Measurements from ENCODE around the gene GANC. TPM values are rescaled to one million over a fixed set of nuclear protein-coding genes. Genes with fewer than 3 reads are reported as not detected.

GANC gene
- total and polyA plus RNA-seq, 8 donors, result 5.2 to 77.6 (median 12.1) TPM

- Histone ChIP-seq H3K4me3 (no peak overlapping the region), H3K9me3 (no peaks in the 10 kb centered on the region), H3K27ac (no peak overlapping the region), H3K36me3 (peaks cover 3 to 78% (median 29%) of the 10 kb centered on the region in 4 donors), H3K27me3 (no peaks in the 10 kb centered on the region), H3K4me1 (no peaks in the 10 kb centered on the region)
- no peak for DNase-seq
- 84 to 91% (median 87%) methylated on average over 2 of the region's 2 CpGs for WGBS, 5 donors
- intact Hi-C loops (cut with DNase I; ENCODE audit: low total_unique reads), result no loop called here
- TF ChIP-seq POLR2A (IDR thresholded peaks at IDR 0.05) (no peak), CTCF (IDR thresholded peaks at IDR 0.05) (no peak), POLR2AphosphoS5 (IDR thresholded peaks at IDR 0.05) (no peak), EP300 (IDR thresholded peaks at IDR 0.05) (no peak)
Observed at GRCh38 chr15:42358141-42358540, 85.1 kb downstream of the GANC start.

- H3K4me1 ChIP-seq, result no peaks in the 10 kb centered on the region
- intact Hi-C loops (cut with DNase I; ENCODE audit: low total_unique reads), result no loop called here
Observed at GRCh38 chr15:42359249-42359648, 86.2 kb downstream of the GANC start, which contains the start of gene CAPN3. Gene CAPN3, plus strand, starts transcription at chr15:42359501. Its CDS starts 305 bp downstream, at chr15:42359806.

GRCh38 chr15:42359985-42360384 is 87.0 kb downstream of the GANC start:
- no peaks in the 10 kb centered on the region for H3K27me3 ChIP-seq

More at GRCh38 chr15:42359249-42359648, 86.2 kb downstream of the GANC start, which contains the start of gene CAPN3:
- H3K27me3 ChIP-seq, result no peaks in the 10 kb centered on the region
- no peaks in the 10 kb centered on the region for H3K9me3 ChIP-seq
- WGBS, 5 donors, result 83 to 95% (median 84%) methylated on average over 1 of the region's 1 CpG
- H3K27ac ChIP-seq, result no peak within 1 kb of the TSS
- H3K4me3 ChIP-seq, result no peak within 1 kb of the TSS
- no peak for DNase-seq
- H3K36me3 ChIP-seq, result peaks cover 0 to 67% (median 18%) of the 10 kb centered on the region in 4 donors
- TF ChIP-seq POLR2A (IDR thresholded peaks at IDR 0.05) (no peak), EP300 (IDR thresholded peaks at IDR 0.05) (no peak), CTCF (IDR thresholded peaks at IDR 0.05) (no peak), POLR2AphosphoS5 (IDR thresholded peaks at IDR 0.05) (no peak)

GRCh38 chr15:42360535-42361112 is 87.6 kb downstream of the GANC start:
- WGBS, 5 donors, result 89 to 97% (median 96%) methylated on average over 5 of the region's 5 CpGs
- no peaks in the 10 kb centered on the region for H3K27me3 ChIP-seq
- H3K4me1 ChIP-seq, result no peaks in the 10 kb centered on the region
- H3K36me3 ChIP-seq, result peaks cover 0 to 53% (median 7%) of the 10 kb centered on the region in 4 donors
- intact Hi-C loops (cut with DNase I; ENCODE audit: low total_unique reads), result no loop called here
- no peak overlapping the region for H3K27ac ChIP-seq
- TF ChIP-seq EP300 (IDR thresholded peaks at IDR 0.05), result no peak
- no peaks in the 10 kb centered on the region for H3K9me3 ChIP-seq
- H3K4me3 ChIP-seq, result no peak overlapping the region
- no peak for DNase-seq

More at GRCh38 chr15:42359985-42360384, 87.0 kb downstream of the GANC start:
- Histone ChIP-seq H3K4me3 (no peak overlapping the region), H3K9me3 (no peaks in the 10 kb centered on the region), H3K4me1 (no peaks in the 10 kb centered on the region), H3K36me3 (peaks cover 0 to 60% (median 12%) of the 10 kb centered on the region in 4 donors), H3K27ac (no peak overlapping the region)
- DNase-seq, result peak in 1 of 2 donors; percentile 5
- no peak for TF ChIP-seq POLR2A (IDR thresholded peaks at IDR 0.05)
- TF ChIP-seq EP300 (IDR thresholded peaks at IDR 0.05), result no peak
- no peak for TF ChIP-seq CTCF (IDR thresholded peaks at IDR 0.05)
- no peak for TF ChIP-seq POLR2AphosphoS5 (IDR thresholded peaks at IDR 0.05)
- whole genome bisulfite sequencing, 5 donors, result 75 to 84% (median 83%) methylated on average over 7 of the region's 7 CpGs
- intact Hi-C loops (cut with DNase I; ENCODE audit: low total_unique reads), result no loop called here

GRCh38 chr15:42363487-42363886 is 90.5 kb downstream of the GANC start:
- Histone ChIP-seq H3K27me3 (no peaks in the 10 kb centered on the region), H3K36me3 (peaks cover 0 to 26% (median 5%) of the 10 kb centered on the region in 4 donors), H3K9me3 (no peaks in the 10 kb centered on the region), H3K27ac (no peak overlapping the region), H3K4me1 (no peaks in the 10 kb centered on the region), H3K4me3 (no peak overlapping the region)
- intact Hi-C loops (cut with DNase I; ENCODE audit: low total_unique reads), result no loop called here
- 91 to 96% (median 94%) methylated on average over 3 of the region's 3 CpGs for WGBS, 5 donors
- DNase-seq, result no peak
- TF ChIP-seq POLR2A (IDR thresholded peaks at IDR 0.05), result no peak
- no peak for TF ChIP-seq POLR2AphosphoS5 (IDR thresholded peaks at IDR 0.05)

All from stomach (tissue), 9 donors.